Stimulated activated CD8-positive, alpha-beta memory T cell treated with anti-CD3 and anti-CD28 coated beads, Interleukin-4, amount 100 ng/mL, for 4 hours (primary cell): ENCODE measurements around the gene CLEC19A.

Source experiments
- DNase-seq, 2 donors: peaks; one replicate each; pipeline ENCODE4 v3.0.0-alpha.2; 2020; ENCODE audit warnings: low read depth in 2 of 2, low spot score in 1 of 2

CLEC19A gene

DNA sequence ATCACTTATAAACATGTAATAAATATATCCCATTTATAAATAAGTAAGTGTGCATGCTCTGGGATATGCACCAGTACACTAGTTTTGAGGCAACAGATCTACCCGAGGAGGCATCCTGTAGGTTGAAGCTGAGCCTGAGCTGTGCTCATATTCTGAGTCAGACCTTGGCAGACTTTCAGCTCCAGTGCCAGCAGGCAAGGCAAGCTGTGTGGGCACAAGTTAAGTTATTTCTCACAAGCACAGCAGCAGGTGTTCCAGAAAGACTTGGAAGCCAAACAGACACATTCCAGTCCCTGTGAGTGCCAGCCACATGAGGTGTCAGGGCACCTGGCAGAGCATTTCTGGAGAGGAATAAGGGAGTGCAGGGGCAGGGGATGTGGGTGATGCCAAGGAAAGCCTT, 1.3 kb upstream of the CLEC19A start:
- DNase-seq, result no peak

DNA sequence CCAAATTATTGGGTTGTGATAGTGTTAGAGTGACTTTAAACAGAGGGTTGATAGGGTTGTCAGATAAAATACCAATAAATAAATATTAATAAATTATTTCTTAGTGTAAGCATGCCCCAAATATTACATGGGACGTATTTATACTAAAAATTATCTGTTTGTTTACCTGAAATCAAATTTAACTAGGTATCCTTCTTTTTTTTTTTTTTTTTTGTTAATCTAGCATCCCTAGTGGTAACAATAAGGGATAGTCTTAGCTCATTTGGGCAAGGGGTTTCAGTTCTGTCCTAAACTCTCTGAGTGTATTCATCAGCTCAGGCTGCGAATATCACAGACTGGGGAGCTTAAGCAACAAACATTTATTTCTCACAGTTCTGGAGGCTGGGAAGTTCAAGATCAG, 1.3 kb downstream of the CLEC19A start:
- DNase-seq, result no peak

DNA sequence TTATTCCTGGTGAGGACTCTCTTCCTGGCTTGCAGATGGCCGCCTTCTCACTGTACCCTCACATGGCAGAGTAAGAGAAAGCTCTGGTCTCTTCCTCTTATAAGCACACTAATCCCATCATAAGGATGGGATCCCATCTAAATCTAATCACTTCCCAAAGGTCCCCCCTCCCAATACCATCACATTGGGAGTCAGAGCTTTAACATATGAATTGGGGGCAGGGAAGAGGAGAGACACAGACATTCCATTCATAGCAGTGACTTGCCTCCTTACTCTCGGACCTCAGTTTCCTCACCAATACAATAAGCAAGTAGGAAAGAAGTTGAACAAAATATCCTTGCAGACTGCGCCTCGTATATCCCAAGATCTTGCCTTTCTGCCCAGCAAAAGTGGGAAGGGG, 1.7 kb downstream of the CLEC19A start:
- DNase-seq, result no peak

DNA sequence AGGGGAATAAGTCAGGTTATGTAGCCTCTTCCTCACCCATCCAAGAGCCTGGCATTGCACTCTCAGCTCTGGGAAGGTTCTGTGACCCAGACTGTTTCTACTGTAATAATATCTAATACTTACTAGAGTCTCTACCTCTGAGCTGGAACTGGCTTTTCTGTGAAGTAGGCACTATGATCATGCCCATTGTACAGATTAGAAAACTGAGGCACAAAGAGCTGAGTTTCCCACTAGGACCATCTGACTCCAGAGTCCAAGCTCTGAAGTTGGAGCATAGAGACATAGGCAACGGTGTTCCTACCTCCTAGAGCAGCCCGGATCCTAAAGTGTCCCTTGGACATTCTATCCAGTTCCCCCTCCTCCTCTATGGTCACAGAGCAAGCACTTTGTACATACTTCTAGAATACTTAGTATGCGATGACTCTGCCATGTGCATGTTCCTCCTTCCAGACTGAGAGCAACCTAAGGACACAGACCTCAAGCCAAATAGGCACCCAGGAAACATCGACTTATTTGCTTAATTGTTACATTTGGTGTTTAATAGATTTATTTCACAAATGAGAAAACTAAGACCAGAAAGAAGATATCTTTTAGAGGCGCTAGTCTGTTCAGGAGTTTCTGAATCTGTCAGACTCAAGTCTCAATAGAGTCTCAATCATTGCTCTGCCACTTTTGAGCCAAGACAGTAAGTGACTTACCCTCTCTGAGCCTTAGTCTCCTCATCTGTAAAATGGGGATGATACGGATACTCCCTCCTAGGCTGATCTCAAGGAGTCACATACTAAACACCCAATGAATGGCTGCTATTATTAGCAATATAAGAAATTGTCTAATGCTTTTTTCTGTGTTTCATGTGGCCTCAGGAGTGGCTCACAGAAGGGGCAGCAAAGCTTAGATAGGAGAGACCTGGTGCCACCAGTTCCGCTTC, 3.6 kb downstream of the CLEC19A start:
- no peak for DNase-seq

DNA sequence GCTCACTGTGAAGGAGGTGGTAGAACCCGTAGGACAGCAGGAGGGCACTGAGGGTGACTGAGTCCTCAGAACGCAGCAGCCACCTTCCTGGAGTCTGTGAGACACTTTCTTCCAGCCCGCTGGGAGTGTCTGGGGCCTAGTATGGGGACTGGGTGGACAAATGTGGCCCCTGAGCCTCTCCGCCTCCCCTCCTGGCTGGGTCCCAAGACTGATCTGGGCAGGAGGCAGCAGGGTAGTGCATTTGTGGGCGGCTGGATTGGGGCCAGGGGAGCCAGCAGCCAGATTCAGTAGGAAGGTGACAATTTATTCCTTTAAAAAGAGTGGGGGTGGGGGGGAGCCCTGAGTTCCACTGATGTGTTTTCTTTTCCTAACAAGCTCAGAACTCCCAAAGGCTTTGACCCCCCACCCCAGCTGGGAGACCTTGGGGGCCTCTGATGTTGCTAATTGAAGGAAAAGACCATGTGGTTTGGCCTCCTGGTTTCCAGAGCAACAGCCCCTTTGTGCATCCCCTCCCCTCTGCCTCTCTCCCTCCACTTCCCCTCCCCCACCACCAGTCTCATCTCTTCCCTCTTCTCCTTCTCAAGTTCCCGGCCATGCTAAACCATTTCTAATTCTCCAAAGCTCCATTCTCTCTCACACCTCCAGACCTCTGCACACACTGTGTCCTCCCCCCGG, 4.4 kb downstream of the CLEC19A start:
- no peak for DNase-seq

DNA sequence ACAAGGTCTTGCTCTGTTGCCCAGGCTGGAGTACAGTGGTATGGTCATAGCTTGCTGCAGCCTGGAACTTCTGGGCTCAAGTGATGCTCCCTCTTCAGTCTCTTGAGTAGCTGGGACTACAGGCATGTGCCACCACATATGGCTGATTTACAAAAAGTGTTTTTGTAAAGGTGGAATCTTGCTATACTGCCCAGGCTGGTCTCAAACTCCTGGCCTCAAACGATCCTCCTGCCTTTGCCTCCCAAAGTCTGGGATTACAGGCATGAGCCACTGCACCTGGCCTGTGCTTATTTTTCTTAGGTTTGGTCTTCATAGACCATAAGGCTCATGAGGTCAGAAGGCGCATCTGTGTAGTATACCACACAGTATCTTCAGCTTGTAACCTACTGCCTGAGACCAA, 5.3 kb downstream of the CLEC19A start:
- DNase-seq, result no peak

DNA sequence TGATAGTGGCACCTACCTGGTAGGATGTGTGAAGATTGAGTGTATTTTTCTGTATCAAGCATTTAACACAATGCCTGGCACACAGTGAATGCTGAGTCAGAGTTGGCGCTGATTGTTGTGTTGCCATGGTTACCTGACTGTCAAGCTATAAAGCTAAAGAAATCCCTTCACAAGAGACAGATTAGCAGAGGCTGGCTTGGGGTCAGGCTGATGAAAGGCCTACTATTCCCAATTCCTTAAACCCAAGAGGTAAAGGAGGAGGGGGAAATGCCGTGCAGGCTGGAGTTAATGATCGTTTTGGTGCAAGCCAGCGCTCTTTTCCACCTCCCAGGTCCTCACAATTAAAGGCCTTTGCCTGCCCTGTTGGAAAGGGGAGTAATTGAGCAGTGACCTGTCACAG, 5.9 kb downstream of the CLEC19A start:
- DNase-seq, result no peak

DNA sequence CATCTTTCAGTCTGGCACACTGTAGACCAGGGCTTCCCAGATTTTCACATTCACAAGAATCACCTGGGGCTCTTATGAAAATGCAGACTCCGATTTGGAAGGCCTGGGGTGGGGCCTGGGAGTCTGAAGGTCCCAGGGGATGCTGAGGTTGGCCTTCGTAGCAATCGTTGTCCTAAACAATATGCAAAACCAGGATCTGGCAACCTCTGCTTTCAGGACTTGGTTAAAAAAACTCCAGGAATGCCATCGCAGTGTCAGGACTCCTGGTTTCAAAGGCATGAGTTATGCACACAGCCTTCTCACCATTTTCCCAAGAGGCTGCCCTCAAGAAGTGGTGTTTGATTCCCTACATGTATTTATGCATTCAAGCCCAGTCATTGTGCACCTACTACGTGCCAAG, 6.7 kb downstream of the CLEC19A start:
- no peak for DNase-seq

DNA sequence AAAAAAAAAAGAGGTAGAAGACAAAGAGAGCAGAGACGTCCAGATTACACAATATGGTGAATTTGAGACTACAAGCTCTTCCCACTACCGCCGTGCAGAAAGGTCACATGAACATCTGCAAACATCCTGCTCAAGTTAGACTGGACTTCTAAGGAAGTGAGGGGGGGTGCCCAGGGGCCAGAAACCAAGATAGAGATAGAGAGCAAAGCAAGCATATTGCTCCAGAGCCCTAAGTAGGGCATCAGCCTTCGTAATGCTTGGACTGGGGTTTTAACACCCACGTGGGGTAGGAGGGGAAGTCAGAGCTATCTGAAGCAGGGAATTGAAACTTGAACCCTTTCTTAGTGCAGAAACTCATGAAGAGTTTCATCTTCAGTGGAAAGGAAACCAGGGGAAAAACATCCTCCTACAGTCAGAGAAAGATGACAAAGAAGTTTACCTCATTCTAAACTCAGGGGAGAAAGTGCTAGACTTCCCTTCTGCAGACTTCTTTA, 8.7 kb downstream of the CLEC19A start:
- DNase-seq, result no peak

DNA sequence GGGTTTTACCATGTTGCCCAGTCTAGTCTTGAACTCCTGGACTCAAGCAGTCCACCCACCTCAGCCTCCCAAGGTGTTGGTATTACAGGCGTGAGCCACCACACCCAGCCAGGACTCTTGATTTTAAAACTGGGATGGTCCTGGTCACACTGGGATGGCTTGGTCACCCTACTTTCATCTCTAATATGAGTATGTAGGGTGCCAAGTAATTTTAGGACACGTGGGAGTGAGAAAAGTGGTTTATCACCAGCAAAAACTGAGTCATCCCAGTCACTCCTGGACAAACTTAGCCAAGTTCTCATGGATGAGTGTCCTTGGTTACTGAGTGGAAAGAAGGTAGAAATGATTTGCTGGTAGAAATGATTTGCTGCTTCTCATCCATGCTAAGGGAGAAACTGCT, 9.9 kb downstream of the CLEC19A start:
- no peak for DNase-seq

DNA sequence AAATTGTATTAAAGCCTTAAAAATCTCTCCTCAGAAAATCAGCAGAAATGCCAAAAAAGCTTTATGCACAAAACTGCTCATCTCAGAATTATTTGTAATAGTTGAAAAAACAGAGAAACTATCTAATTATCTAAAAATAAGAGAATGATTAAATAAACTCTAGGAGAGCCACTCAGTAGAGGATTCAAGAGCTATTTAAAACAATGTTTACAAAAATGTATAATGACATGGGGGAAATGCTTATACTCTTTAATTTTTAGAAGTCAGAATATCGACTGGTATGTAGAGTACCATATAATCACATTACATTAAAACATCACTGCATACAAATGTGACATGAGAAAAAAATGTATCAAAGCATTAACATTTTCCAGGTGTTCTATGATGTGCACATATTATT, 11.9 kb downstream of the CLEC19A start:
- DNase-seq, result no peak

DNA sequence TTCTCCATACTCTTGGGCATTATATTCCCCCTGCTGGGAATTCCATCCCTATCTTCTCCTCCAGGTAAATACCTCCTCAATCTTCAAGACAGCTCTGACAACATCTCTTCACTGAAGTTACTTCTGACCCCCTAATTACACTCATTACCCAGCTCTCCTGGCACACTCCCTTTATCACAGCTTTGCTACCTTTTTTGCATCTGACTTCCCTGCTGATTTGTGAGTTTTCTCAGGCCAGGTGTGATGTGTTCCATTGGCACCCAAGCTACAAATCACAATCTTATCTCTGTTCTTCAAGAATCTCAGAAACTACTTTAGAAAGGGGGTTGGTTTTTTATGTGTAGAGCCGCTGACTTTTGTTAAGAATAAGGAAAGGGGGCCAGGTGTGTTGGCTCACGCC, 14.0 kb downstream of the CLEC19A start:
- DNase-seq, result no peak

DNA sequence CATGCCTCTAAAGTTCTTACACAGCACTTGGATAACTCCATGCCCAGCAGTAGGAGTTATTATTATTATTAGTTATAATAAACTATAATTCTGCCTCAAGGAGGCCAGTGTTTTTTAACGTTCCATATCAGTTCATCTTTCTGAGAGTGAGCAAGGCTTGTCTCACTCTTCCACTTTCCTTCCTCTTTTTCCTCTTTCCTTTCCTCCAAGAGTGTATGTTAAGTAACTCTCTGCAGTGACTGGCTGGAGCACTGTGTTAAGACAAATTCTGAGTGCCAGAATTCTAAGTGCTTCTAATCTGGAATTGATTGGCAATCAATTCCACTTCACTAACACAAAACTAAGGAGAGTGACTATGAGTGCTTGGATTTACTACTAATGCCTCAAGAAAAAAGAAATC, 16.4 kb downstream of the CLEC19A start:
- no peak for DNase-seq

DNA sequence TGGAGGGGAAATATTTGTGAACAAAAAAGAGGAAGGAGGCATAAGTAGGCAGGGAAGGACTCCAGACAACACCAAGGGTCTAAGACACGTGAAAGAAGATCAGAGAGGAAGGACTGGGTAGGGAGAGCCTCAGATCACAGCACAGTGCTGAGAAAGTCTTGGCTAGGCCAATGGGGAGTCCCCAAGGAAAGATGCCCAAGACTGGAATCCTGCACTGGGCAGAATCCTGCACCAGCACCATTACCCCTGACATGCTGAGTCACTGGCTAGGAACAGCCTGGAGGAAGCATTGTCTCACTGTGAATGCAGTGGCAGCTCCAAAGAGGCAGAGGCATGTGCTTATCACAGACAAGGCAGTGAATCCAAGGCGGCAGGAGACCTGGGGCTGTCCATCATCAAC, 19.2 kb downstream of the CLEC19A start:
- no peak for DNase-seq

DNA sequence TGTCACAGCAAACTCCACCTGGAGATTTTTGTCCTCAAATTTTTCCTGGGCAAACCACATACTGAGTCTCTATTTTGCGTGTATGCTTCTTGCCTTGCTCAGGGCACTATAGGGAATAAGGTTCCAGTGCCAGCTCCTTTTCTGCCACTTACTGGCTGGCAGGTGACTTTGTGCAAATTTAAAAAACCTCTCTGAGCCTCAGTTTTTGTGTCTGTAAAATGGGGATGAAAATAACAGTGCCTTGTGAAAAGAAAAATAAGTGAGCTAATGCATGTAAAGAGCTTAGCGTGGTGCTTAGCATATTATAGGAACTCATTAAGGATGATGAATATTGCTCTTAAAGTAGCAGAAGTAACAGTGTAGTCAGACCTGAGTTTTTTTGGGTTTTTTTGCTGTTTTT, 19.9 kb downstream of the CLEC19A start:
- no peak for DNase-seq

DNA sequence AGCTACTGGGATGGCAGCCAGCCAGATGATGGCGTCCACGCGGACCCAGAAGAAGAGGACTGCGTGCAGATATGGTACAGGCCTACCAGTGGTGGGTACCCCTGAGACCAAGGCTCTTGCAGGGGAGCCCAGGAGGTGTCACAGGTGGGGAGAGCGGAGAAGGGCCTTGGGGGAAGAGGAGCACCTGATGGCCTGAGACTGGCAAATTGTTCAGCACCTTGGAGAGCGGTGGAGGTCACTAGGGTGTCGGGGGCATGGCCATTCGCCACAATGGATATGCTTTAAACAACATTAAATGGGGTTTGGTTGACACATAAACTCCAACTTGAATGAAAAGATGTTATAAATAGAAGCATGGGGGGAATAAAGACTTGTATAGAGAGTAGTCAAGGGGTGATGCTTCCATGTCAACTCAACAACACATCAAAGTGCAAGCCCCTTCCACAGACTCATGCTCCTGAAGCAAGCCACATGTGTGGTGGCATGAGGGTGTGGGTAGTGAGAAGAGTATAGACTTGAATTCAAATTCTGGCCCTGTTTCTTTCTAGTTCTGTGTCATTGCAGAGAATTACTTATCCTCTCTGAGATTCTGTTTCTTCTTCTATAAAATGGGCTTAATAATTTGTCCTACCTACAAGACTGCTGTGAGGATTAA, 22.2 kb downstream of the CLEC19A start:
- DNase-seq, result no peak

DNA sequence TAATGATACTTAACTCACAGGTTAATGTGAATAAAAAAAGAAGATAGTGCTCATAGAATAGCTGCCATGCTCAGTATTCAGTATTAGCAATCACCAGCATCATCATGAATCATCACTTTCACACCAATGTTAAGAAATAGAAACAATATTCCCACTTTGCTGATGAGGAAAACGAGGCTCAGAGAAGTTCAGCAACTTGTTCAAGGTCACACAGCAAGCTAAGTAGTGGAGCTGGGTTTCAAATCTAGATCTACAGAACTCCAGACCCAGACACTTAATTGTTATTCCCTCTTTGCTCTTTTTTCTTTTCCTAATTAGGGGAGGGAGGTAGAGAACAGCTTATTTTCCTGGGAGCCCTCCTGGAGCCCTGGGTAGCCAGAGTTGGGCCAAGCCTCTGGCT, 22.9 kb downstream of the CLEC19A start:
- no peak for DNase-seq

DNA sequence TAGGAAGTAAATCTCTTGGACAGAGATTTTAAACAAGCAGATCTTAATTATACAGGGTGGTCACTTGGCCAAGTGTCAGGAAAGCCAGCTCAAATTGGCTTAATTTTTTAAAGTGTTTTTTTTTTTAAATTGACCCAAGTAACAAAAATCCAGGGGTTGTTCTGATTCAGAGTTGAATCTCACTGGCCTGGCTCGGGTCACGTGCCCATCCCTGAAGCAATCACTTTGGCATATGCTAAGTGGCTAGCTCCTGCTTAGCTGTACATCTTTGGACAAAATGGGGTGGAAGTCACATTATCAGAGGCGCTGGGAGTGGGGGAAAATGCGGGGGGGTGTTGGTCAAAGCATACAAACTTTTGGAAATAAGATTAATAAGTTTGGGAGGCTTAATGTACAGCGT, 23.6 kb downstream of the CLEC19A start:
- DNase-seq, result no peak

DNA sequence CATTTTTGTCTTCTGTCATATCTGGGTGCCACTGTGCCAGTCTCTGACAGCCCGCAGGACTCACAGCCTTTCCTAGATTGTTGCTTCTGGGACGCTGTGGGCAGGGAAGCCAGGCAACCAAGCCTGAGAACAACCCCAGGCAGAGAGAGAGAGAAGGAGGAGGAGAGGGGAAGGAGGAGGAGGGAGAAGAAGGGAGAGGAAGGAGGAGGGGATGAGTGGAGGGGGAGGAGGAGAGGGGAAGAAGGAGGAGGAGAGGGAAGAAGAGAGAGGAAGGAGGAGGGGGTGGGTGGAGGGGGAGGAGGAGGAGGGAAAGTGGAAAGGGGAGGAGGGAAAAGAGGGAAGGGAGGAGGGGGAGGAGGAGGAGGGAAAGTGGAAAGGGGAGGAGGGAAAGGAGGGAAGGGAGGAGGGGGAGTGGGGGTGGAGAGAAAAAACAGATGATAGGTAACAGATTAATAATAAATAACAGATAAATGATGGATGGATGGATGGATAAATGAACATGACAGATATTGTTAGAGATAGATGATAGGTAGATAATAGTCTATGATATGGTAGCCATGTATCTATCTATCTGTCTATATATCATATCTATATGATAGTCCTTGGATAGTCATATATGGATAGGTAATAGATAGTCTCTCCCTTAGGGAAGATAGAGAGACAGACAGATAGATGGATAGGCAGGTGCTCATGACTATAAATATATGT, 29.3 kb downstream of the CLEC19A start:
- no peak for DNase-seq

DNA sequence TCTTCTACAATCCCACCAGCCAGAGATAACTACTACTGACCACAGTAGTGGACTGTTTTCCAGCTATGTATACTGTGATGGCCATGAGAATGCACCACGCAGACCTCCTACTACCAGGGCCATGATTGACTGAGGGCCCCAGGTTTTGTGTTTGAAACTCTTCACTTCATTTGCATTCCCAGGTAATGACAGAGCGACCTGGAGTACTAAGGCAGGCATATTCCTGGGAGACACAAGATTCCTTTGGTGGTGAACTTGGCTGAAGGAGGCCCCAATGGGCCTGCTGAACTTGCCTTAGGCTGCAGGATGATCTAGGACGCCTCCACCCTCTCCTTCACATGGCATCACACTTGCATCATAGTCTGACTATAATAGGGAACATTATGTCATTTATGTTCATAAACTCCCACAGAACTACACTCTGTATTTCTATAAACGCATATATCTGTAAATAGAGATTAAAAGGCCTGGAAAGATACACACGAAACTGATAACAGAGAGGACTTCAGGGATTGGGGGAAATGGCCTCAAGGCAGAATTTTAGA, 30.4 kb downstream of the CLEC19A start:
- no peak for DNase-seq

DNA sequence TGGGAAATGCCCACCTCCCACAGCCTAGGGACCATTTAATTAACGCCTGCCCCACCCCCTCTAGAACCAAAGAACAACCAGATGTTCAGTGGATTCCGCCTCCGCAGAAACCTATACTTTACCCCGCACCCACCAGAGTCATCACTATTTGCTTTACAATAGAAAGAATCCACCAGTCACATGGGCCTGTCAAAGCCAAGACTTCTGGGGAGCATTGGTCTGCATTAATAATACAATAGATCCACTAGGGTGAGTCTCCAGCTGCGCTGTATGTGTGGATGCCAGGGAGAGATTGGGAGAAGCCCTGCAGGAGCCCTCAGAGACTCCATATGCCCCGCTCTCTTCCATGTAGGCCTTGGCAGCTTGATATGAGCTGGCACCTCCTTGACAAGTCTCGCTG, 31.3 kb downstream of the CLEC19A start:
- DNase-seq, result no peak
